ENCODE results near the gene CARD16. TPM values are rescaled to one million over a fixed set of nuclear protein-coding genes. Genes with fewer than 3 reads are reported as not detected.

CARD16 gene
- total RNA-seq, 1 donor from 2014 or later = not detected

- no peaks in the 10 kb centered on the region for H3K4me1 Mint-ChIP-seq (ENCODE audit: low read depth)
Measured at GRCh38 chr11:105004021-105004420, 41.1 kb downstream of the CARD16 start.

GRCh38 chr11:105003151-105003550, 42.0 kb downstream of the CARD16 start:
- no peaks in the 10 kb centered on the region for H3K4me1 Mint-ChIP-seq (ENCODE audit: low read depth)
- peaks cover 2% of the 10 kb centered on the region for H3K27me3 Mint-ChIP-seq
- H3K9me3 Mint-ChIP-seq (ENCODE audit: low read depth) = peaks cover 7% of the 10 kb centered on the region
- H3K27ac Mint-ChIP-seq = no peak overlapping the region
- no peak overlapping the region for H3K4me3 Mint-ChIP-seq (ENCODE audit: low read depth)
- DNase-seq (ENCODE audit: low spot score, unreplicated experiment) = no peak
- H3K36me3 Mint-ChIP-seq (ENCODE audit: insufficient read depth) = no peaks in the 10 kb centered on the region
- no peak for TF ChIP-seq CTCF (IDR thresholded peaks at IDR 0.05; ENCODE audit: unreplicated experiment)

More at GRCh38 chr11:105004021-105004420, 41.1 kb downstream of the CARD16 start:
- Mint-ChIP-seq H3K4me3 (ENCODE audit: low read depth) (no peak overlapping the region), H3K9me3 (ENCODE audit: low read depth) (peaks cover 7% of the 10 kb centered on the region), H3K27ac (no peak overlapping the region), H3K27me3 (peaks cover 2% of the 10 kb centered on the region), H3K36me3 (ENCODE audit: insufficient read depth) (no peaks in the 10 kb centered on the region)
- DNase-seq (ENCODE audit: low spot score, unreplicated experiment) = no peak
- no peak for TF ChIP-seq CTCF (IDR thresholded peaks at IDR 0.05; ENCODE audit: unreplicated experiment)

- peaks cover 2% of the 10 kb centered on the region for H3K27me3 Mint-ChIP-seq
Measured at GRCh38 chr11:105000797-105001196, 44.3 kb downstream of the CARD16 start.

GRCh38 chr11:105000167-105000566, 45.0 kb downstream of the CARD16 start:
- peaks cover 3% of the 10 kb centered on the region for H3K4me1 Mint-ChIP-seq (ENCODE audit: low read depth)
- DNase-seq (ENCODE audit: low spot score, unreplicated experiment) = no peak
- TF ChIP-seq CTCF (IDR thresholded peaks at IDR 0.05; ENCODE audit: unreplicated experiment) = no peak
- no peak overlapping the region for H3K4me3 Mint-ChIP-seq (ENCODE audit: low read depth)
- no peak overlapping the region for H3K27ac Mint-ChIP-seq
- no peaks in the 10 kb centered on the region for H3K36me3 Mint-ChIP-seq (ENCODE audit: insufficient read depth)
- H3K9me3 Mint-ChIP-seq (ENCODE audit: low read depth) = peaks cover 7% of the 10 kb centered on the region
- peaks cover 2% of the 10 kb centered on the region for H3K27me3 Mint-ChIP-seq

More at GRCh38 chr11:105000797-105001196, 44.3 kb downstream of the CARD16 start:
- peaks cover 7% of the 10 kb centered on the region for H3K9me3 Mint-ChIP-seq (ENCODE audit: low read depth)
- no peaks in the 10 kb centered on the region for H3K4me1 Mint-ChIP-seq (ENCODE audit: low read depth)
- TF ChIP-seq CTCF (IDR thresholded peaks at IDR 0.05; ENCODE audit: unreplicated experiment) = peak; percentile 33
- no peak overlapping the region for H3K4me3 Mint-ChIP-seq (ENCODE audit: low read depth)
- H3K27ac Mint-ChIP-seq = no peak overlapping the region
- no peak for DNase-seq (ENCODE audit: low spot score, unreplicated experiment)
- no peaks in the 10 kb centered on the region for H3K36me3 Mint-ChIP-seq (ENCODE audit: insufficient read depth)

GRCh38 chr11:104999721-105000120, 45.4 kb downstream of the CARD16 start:
- peaks cover 6% of the 10 kb centered on the region for H3K4me1 Mint-ChIP-seq (ENCODE audit: low read depth)
- H3K9me3 Mint-ChIP-seq (ENCODE audit: low read depth) = peaks cover 10% of the 10 kb centered on the region
- H3K36me3 Mint-ChIP-seq (ENCODE audit: insufficient read depth) = no peaks in the 10 kb centered on the region
- no peak overlapping the region for H3K4me3 Mint-ChIP-seq (ENCODE audit: low read depth)
- DNase-seq (ENCODE audit: low spot score, unreplicated experiment) = no peak
- peaks cover 2% of the 10 kb centered on the region for H3K27me3 Mint-ChIP-seq
- no peak for TF ChIP-seq CTCF (IDR thresholded peaks at IDR 0.05; ENCODE audit: unreplicated experiment)
- H3K27ac Mint-ChIP-seq = no peak overlapping the region

Data from progenitor cell of endocrine pancreas (in vitro differentiated cells).